ENCODE measurements around the gene AMIGO1.

AMIGO1 gene

GRCh38 chr1:109454497-109455133, 54.9 kb downstream of the AMIGO1 start:
- no peak for DNase-seq
